ENCODE measurements around the gene SBK2. TPM values are rescaled to one million over a fixed set of nuclear protein-coding genes. Genes with fewer than 3 reads are reported as not detected.

The SBK2 gene
- total RNA-seq, 1 donor from 2014 or later: 0.75 TPM

DNA sequence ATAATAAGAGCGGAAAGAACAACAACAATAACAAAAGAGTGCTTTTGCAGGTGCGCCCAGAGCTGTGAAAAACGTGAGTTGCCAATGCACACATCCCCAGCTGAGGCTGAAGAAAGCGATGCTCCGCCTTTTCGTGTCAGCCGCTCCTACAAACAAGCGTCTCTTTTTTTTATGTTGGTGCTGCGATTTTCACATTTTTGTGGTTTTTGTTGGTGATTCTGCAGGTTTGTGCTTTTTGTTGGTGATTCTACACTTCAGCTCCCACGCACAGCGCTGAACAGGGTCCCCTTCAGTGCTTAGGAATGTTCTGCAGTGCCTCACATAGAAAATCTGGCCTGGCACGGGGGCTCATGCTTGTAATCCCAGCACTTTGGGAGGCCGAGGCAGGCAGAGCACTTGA is 15.7 kb upstream of the SBK2 start:
- H3K9me3 Mint-ChIP-seq: no peaks in the 10 kb centered on the region
- DNase-seq (ENCODE audit: extremely low spot score, unreplicated experiment): no peak
- H3K4me1 Mint-ChIP-seq (ENCODE audit: unreplicated experiment): peaks cover 28% of the 10 kb centered on the region
- no peaks in the 10 kb centered on the region for H3K36me3 Mint-ChIP-seq
- H3K4me3 Mint-ChIP-seq: no peak overlapping the region
- TF ChIP-seq, protein P1, sequence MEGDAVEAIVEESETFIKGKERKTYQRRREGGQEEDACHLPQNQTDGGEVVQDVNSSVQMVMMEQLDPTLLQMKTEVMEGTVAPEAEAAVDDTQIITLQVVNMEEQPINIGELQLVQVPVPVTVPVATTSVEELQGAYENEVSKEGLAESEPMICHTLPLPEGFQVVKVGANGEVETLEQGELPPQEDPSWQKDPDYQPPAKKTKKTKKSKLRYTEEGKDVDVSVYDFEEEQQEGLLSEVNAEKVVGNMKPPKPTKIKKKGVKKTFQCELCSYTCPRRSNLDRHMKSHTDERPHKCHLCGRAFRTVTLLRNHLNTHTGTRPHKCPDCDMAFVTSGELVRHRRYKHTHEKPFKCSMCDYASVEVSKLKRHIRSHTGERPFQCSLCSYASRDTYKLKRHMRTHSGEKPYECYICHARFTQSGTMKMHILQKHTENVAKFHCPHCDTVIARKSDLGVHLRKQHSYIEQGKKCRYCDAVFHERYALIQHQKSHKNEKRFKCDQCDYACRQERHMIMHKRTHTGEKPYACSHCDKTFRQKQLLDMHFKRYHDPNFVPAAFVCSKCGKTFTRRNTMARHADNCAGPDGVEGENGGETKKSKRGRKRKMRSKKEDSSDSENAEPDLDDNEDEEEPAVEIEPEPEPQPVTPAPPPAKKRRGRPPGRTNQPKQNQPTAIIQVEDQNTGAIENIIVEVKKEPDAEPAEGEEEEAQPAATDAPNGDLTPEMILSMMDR (conservative IDR thresholded peaks at IDR 0.05): no peak
- peaks cover 26% of the 10 kb centered on the region for H3K27me3 Mint-ChIP-seq
- peak overlapping the region; percentile 65 for H3K27ac Mint-ChIP-seq

DNA sequence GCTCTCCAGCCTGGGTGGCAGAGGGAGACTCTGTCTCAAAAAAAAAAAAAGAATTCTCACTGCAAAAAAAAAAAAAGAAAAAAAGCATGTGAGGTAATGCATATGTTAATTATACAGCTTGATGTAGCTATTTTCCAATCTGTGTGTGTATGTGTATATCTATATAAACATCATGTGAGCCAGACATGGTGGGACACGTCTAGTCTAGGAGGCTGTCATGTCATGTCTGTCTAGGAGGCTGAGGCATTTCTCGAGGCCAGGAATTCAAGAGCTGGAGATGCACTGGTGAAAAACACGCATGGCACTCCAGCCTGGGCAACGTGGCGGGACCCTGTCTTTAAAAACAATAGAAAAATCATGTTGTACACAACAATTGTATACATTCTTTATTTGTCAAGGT is 15.3 kb upstream of the SBK2 start:
- H3K4me1 Mint-ChIP-seq (ENCODE audit: unreplicated experiment): peaks cover 27% of the 10 kb centered on the region
- no peak for DNase-seq (ENCODE audit: extremely low spot score, unreplicated experiment)
- no peak overlapping the region for H3K4me3 Mint-ChIP-seq
- H3K27me3 Mint-ChIP-seq: peaks cover 23% of the 10 kb centered on the region
- H3K27ac Mint-ChIP-seq: no peak overlapping the region
- H3K9me3 Mint-ChIP-seq: no peaks in the 10 kb centered on the region
- TF ChIP-seq, protein P1 (conservative IDR thresholded peaks at IDR 0.05): no peak
- H3K36me3 Mint-ChIP-seq: no peaks in the 10 kb centered on the region

DNA sequence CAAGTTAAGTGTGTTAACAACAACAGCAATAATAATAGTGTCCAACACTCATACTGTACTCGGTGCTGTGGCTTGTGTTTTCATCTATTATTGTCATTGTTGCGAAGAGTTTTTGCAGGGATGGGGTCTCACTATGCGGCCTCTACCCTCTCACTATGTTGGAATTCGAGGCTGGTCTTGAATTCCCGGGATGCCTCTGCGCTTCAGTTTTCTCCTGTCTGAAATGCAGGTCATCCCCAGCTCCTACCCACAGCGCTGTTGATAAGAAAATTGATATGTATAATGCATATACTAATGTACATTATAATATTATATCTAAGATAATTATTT is 13.4 kb upstream of the SBK2 start:
- TF ChIP-seq, protein P1 (conservative IDR thresholded peaks at IDR 0.05): no peak
- H3K4me1 Mint-ChIP-seq (ENCODE audit: unreplicated experiment): peaks cover 28% of the 10 kb centered on the region

DNA sequence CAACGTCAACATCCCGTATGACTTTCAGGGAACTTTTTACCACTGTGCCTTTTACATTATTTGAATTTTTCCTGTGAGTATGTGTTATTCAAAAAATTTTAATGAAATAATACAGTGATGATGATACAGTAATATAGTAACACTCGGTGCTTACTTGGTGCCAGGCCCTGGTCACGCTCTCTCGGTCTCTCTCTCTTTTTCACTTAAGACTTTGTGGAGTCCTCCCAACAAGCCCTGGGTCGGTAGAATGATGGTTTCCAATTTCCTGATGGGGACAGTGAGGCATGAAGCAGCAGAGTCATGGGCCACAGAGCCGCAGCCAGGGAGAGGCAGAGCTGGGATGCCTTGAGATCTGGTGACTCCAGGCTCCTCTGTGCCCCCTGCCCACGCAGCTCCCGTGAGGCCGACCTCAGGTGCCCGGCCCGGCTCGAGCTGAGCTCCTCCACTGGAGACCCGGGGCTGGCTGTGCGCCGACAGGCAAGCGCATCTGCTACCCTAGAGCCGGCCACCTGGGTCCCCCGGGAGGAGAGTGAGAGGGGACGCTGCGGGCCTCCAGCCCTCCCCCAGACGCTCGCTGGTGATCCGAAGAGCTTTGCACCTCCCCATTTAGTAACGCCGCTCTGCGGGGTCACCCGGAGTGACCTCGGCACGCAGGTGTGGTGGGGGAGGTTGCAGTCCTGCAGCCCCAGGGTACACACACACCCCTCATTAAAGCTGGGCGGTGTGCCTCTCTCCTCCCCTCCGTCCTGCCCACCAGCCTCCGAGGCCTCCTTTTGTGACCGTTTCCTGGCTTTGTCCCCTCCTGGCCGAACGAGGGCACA is 12.8 kb upstream of the SBK2 start:
- Mint-ChIP-seq H3K27ac (peak overlapping the region; percentile 70), H3K4me1 (ENCODE audit: unreplicated experiment) (peaks cover 25% of the 10 kb centered on the region), H3K4me3 (peak overlapping the region; percentile 71), H3K36me3 (no peaks in the 10 kb centered on the region), H3K9me3 (no peaks in the 10 kb centered on the region), H3K27me3 (peaks cover 29% of the 10 kb centered on the region)
- TF ChIP-seq, protein P1 (conservative IDR thresholded peaks at IDR 0.05): no peak
- DNase-seq (ENCODE audit: extremely low spot score, unreplicated experiment): no peak

More for the DNA sequence above, 13.4 kb upstream of the SBK2 start:
- H3K36me3 Mint-ChIP-seq: no peaks in the 10 kb centered on the region
- peak overlapping the region; percentile 66 for H3K27ac Mint-ChIP-seq
- H3K9me3 Mint-ChIP-seq: no peaks in the 10 kb centered on the region
- H3K27me3 Mint-ChIP-seq: peaks cover 29% of the 10 kb centered on the region
- H3K4me3 Mint-ChIP-seq: peak overlapping the region; percentile 71
- no peak for DNase-seq (ENCODE audit: extremely low spot score, unreplicated experiment)

DNA sequence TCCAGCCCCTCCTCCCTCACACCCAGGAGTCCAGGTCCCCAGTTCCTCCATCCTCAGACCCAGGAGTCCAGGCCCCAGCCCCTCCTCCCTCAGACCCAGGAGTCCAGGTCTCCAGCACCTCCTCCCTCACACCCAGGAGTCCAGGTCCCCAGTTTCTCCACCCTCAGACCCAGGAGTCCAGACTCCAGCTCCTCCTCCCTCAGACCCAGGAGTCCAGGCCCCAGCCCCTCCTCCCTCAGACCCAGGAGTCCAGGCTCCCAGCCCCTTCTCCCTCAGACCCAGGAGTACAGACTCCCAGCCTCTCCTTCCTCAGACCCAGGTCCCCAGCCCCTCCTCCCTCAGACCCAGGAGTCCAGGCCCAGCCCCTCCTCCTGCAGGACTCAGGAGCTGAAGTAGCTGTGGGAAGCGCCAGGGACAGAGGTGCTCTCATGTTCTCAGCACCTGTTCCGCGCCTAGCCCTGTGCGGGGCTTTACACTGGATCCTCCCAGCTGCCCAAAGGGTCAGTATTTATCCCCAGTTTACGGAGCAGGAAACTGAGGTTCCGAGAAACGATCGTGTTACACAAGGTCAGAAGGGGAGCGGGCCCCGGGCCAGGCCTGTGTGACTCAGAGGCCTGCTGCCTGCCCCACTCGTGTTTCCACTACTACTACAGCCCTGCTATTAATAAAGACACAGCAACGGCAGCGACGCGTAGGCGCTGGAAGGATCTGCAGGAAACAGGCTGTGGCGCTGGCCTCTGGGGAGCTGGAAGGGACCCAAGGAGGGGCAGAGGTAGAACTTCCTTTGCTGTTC is 10.1 kb upstream of the SBK2 start:
- Mint-ChIP-seq H3K27me3 (peaks cover 19% of the 10 kb centered on the region), H3K27ac (peak overlapping the region; percentile 48), H3K9me3 (peaks cover under 1% of the 10 kb centered on the region), H3K4me3 (no peak overlapping the region), H3K36me3 (no peaks in the 10 kb centered on the region), H3K4me1 (ENCODE audit: unreplicated experiment) (peaks cover 16% of the 10 kb centered on the region)
- no peak for DNase-seq (ENCODE audit: extremely low spot score, unreplicated experiment)
- TF ChIP-seq, protein P1 (conservative IDR thresholded peaks at IDR 0.05): no peak
